Activated naive CD8-positive, alpha-beta T cell (primary cell): ENCODE data around the gene CMTR1.
"Not testable (repeated sequence)": the region's sequence is repeated elsewhere in the genome, so short reads cannot be mapped to it uniquely, and the experiment has no call there.

Source experiments
- H3K27ac Mint-ChIP-seq: one replicate; pipeline ENCODE4 v1.8.0; 2021; ENCODE audit warnings: mixed read lengths
- H3K27me3 Mint-ChIP-seq: one replicate; pipeline ENCODE4 v1.8.0; 2021; ENCODE audit warnings: mixed read lengths
- H3K36me3 Mint-ChIP-seq: one replicate; pipeline ENCODE4 v1.8.0; 2021; ENCODE audit warnings: mixed read lengths
- H3K4me1 Mint-ChIP-seq: one replicate; pipeline ENCODE4 v1.8.0; 2021; ENCODE audit warnings: low read depth, mixed read lengths
- H3K4me3 Mint-ChIP-seq: one replicate; pipeline ENCODE4 v1.8.0; 2021; ENCODE audit warnings: mild to moderate bottlenecking, mixed read lengths
- H3K9me3 Mint-ChIP-seq: one replicate; pipeline ENCODE4 v1.8.0; 2021; ENCODE audit warnings: low read depth, mixed read lengths

Gene CMTR1

DNA sequence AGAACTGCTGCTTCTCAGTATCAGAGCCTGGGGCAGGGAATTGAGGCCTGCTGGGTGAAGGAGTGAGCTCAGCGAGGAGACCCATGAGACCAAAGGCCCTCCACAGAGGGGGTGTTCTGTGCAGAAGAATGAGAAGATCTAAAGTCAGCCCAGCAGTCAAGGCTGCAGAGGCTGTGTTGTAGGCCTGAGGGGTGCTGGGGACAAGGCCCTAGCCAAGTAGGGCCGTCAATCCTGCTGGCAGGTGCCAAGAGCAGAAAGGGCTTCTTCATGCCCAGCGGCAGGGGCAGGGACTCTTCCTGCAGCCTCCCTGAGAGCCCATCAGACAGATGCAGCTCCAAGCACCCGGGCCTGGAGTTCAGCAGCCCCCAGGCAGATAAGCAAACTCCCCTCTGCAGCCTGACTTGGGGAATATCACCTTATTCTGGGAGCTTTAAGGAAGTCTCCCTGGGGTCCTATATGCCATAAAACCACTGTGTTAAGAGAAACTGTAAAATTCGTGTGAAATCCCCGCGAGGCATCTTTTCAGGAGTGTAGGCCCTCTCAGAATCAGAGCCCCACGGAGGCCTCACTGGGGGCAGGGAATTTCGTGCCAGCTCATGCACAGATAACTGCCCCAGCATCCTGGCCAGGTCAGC is 57.6 kb downstream of the CMTR1 start:
- no peaks in the 10 kb centered on the region for H3K27me3 Mint-ChIP-seq
- no peak overlapping the region for H3K4me3 Mint-ChIP-seq
- H3K9me3 Mint-ChIP-seq, result no peaks in the 10 kb centered on the region
- H3K27ac Mint-ChIP-seq, result peak overlapping the region; percentile 89
- peaks cover 5% of the 10 kb centered on the region for H3K36me3 Mint-ChIP-seq
- H3K4me1 Mint-ChIP-seq, result peaks cover 69% of the 10 kb centered on the region

DNA sequence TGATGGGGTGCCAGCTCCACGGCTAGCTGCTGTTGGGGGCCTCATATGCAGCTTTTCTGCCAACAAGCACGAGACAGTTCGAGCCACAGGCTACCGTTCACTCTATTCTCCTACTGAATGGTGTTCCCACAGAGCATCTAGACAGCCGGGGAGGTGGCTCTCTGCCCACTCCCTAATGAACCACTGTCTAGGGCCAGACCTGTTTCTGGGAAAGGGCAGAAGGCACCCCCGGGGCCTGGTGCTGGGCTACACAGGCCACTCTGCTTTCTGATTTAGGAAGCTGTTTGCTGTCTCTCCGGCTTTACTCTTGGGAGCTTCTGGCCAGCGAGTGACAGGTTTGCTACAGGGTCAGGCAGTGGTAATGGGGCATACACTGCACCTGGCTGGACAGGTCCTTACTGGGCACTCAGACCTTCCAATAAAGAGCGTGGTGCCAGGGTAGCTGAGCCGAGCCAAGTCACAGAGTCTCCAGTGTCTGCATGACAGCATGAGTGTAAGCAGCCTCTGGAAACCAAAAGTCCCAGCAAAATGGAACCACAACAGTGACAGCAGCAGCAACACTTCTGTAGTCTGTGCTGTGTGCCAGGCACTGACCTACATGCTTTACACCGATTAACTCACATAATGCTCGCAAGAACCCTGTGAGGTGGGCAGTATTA is 58.3 kb downstream of the CMTR1 start:
- peak overlapping the region; percentile 3 for H3K4me3 Mint-ChIP-seq
- peaks cover 73% of the 10 kb centered on the region for H3K4me1 Mint-ChIP-seq

DNA sequence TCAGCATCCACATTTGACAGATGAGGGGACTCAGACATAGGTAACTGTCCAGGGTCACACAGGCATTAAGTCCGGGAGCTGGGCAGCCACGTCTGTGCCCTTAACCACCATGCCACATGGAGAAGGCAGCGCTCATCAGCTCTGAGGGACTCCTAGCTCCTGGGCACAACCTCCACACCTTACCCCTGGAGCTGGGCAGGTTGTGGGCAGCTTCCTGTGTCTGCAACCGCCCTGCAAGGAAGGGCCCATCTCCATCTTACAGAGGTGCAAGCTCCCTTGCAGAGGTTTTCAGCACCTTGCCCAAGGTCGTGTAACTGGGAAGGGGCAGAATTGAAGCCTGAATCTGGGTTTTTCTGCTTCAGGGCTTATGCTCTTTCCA is 58.8 kb downstream of the CMTR1 start:
- peaks cover 6% of the 10 kb centered on the region for H3K36me3 Mint-ChIP-seq
- peak overlapping the region; percentile 3 for H3K4me3 Mint-ChIP-seq
- no peaks in the 10 kb centered on the region for H3K9me3 Mint-ChIP-seq
- H3K4me1 Mint-ChIP-seq, result peaks cover 78% of the 10 kb centered on the region
- H3K27me3 Mint-ChIP-seq, result no peaks in the 10 kb centered on the region
- H3K27ac Mint-ChIP-seq, result peak overlapping the region; percentile 81

More for the DNA sequence above, 58.3 kb downstream of the CMTR1 start:
- Mint-ChIP-seq H3K27ac (peak overlapping the region; percentile 81), H3K36me3 (peaks cover 5% of the 10 kb centered on the region), H3K27me3 (no peaks in the 10 kb centered on the region), H3K9me3 (no peaks in the 10 kb centered on the region)

DNA sequence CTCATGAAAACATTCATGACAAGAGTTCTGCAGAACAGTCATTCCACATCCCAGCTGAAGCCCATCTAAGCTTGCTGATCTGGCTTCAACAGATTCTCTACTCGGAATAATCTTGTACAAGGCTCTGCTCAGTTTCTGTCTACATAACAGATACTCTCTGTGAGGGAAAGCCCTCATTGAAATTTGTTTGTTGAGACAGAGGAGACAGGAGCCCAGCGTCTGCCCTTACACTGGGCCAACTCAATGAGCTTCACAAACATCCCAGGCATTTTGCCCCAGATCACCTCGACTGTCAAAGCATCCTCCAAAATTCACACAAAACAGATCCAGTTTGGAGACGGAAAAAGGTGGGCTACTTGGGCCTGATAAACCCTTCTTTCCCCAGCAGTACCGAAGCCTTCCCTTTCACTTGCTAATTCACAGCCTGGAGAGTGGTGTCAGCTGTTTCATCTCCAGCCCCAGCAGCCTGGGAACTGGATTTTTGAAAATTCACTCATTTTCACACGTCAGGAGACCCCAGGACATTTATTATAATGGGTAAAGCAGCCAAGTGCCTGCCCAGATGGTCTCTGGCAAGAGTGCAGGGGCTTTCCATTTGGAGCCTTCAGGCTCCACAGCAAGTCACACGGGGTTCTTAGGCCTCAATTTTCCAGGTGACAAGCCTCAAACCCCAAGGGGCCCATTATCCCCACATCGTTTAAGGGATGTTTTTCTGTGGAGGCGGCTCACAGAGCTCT is 59.4 kb downstream of the CMTR1 start:
- Mint-ChIP-seq H3K27ac (peak overlapping the region; percentile 68), H3K36me3 (peaks cover 6% of the 10 kb centered on the region), H3K9me3 (no peaks in the 10 kb centered on the region), H3K4me1 (peaks cover 81% of the 10 kb centered on the region), H3K27me3 (no peaks in the 10 kb centered on the region), H3K4me3 (no peak overlapping the region)

DNA sequence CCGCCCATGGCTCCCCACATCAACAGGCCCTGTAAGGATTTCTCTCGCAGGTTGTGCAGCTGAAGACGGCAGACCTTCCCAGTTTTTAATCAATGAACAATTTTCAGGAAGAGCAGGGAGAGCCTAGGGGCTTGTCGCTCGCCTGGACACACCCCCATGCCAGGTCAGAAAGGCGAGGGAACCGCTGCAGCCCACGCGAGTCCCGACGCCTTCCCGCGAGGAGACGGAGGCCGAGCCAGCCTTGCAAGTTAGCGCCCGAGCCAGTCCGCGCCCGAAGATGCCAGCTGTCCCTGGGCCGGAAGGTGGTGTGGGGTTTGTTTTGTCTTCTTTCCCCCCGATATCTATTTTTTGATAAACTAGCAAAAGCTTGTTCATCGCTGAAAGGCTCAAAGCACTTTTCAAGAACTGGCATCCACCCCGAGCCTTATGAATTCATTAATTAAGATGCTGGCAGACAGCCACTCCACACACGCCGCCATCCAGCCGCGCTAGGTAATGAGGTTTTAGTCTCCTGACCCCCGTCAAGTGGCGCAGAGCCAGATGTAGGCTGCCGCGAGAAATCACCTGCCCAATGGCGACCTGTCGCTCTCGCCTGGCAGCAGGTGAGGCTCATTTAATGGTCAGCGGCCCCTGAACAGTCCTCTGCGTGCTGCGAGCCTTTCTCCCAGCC is 60.1 kb downstream of the CMTR1 start:
- H3K4me3 Mint-ChIP-seq, result no peak overlapping the region
- H3K27ac Mint-ChIP-seq, result peak overlapping the region; percentile 68

DNA sequence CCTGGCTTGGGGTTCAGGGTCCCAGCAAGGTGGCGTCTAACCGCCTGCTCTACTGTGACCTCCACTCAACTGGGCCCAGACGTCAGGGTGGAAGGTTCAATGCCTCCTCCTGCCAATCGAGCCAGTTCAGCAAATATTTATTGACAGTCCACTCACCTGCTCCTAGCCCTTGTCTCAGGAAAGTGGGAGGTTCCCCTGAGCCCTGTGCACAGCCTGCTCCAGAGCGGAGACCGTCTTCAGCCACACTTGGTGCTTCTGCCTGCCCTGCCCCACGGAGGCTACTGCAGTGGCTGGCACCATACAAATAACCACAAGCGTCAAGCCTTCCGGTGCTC is 60.6 kb downstream of the CMTR1 start:
- Mint-ChIP-seq H3K36me3 (peaks cover 4% of the 10 kb centered on the region), H3K27me3 (no peaks in the 10 kb centered on the region), H3K4me1 (peaks cover 80% of the 10 kb centered on the region), H3K9me3 (no peaks in the 10 kb centered on the region), H3K27ac (no peak overlapping the region), H3K4me3 (no peak overlapping the region)

More for the DNA sequence above, 60.1 kb downstream of the CMTR1 start:
- Mint-ChIP-seq H3K36me3 (peaks cover 6% of the 10 kb centered on the region), H3K4me1 (peaks cover 81% of the 10 kb centered on the region), H3K9me3 (no peaks in the 10 kb centered on the region), H3K27me3 (no peaks in the 10 kb centered on the region)

- Mint-ChIP-seq H3K27ac (peak overlapping the region; percentile 93), H3K4me3 (peak overlapping the region; percentile 72), H3K9me3 (no peaks in the 10 kb centered on the region), H3K4me1 (peaks cover 82% of the 10 kb centered on the region), H3K27me3 (no peaks in the 10 kb centered on the region), H3K36me3 (peaks cover 4% of the 10 kb centered on the region)
Measured at GRCh38 chr6:37495244-37495934, 62.4 kb downstream of the CMTR1 start.

- peak overlapping the region; percentile 41 for H3K27ac Mint-ChIP-seq
- H3K27me3 Mint-ChIP-seq, result no peaks in the 10 kb centered on the region
- peaks cover 80% of the 10 kb centered on the region for H3K4me1 Mint-ChIP-seq
- no peaks in the 10 kb centered on the region for H3K9me3 Mint-ChIP-seq
- peaks cover 4% of the 10 kb centered on the region for H3K36me3 Mint-ChIP-seq
- peak overlapping the region; percentile 21 for H3K4me3 Mint-ChIP-seq
Measured at GRCh38 chr6:37496951-37497885, 64.2 kb downstream of the CMTR1 start.

DNA sequence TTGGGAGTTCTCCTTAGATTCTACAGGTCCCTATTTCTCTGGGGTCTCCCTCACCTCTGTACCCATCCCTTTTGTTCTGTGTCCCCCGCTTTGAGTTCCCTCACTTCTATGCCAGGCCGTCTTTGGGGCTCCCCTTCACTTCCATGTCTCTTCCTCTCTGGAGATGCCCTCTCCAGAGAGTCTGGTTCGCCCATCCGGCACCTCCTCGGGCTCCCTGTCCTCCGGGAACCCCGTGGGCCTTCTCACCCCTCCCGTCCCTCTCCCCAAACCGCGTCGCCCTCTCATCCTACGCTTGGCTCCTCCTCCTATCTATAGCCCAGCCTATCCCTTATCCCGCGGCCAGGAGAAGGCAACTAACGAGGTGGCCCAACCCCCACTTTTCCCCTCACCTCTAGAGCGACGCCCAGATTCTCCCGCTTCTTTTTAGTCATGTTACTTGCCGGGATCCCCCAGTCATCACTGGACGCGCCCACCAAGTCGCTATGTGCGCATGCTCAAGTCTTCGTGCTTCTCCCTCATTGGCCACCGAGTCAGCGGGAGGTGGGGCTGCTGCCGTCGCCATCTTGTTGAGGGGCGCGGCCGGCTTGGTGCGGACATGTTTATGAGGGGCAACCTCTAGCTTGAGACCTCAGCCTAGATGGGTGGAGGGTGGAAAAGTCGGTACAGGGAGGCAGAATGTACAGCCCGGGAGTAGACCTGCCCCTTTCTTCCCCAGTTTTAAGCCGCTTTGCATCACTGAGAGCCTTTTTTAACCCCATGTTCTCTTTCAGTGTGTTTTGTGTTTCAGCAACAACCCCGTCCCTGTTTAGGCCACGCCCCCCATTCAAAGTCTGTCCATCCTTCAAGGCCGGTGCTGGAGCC is 66.6 kb downstream of the CMTR1 start, which contains the start of gene CCDC167:
TSS of gene CCDC167 (minus strand) at position 461 of the 861 bp plus-strand sequence. CDS start at position 431, 30 bp downstream.
- peaks cover 4% of the 10 kb centered on the region for H3K36me3 Mint-ChIP-seq
- peak within 1 kb of the TSS; percentile 98 for H3K27ac Mint-ChIP-seq
- H3K4me3 Mint-ChIP-seq, result peak within 1 kb of the TSS; percentile 99
- H3K9me3 Mint-ChIP-seq, result no peaks in the 10 kb centered on the region
- no peaks in the 10 kb centered on the region for H3K27me3 Mint-ChIP-seq
- H3K4me1 Mint-ChIP-seq, result peaks cover 87% of the 10 kb centered on the region

DNA sequence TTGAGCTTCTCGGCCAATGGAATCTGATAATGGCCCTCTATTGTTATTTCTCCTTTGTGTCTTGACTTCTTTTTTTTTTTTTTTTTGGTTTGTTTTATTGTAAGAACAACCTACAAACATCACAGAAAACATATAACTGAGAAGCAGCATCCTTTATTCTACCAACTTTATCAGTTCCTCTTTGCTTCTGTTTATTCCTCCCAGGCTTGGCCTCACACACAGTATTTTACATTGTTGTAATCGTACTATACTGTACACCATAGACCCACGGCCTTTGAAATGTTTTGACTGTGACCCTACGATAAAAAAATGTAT is 67.2 kb downstream of the CMTR1 start:
- no peaks in the 10 kb centered on the region for H3K9me3 Mint-ChIP-seq
- H3K4me1 Mint-ChIP-seq, result peaks cover 87% of the 10 kb centered on the region
- peak overlapping the region; percentile 98 for H3K27ac Mint-ChIP-seq
- no peaks in the 10 kb centered on the region for H3K27me3 Mint-ChIP-seq
- peaks cover 2% of the 10 kb centered on the region for H3K36me3 Mint-ChIP-seq
- peak overlapping the region; percentile 99 for H3K4me3 Mint-ChIP-seq

DNA sequence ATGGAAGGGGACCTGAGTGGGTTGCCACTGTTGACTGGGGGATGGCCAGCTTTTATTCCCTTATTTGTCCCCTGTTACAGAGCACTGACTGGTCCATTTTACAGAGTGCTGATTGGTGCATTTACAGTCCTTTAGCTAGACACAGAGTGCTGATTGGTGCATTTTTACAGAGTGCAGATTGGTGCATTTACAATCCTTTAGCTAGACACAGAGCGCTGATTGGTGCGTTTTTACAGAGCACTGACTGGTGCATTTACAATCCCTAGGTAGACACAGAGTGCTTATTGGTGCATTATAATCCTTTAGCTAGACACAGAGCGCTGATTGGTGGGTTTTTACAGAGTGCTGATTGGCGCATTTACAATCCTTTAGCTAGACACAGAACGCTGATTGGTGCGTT is 67.9 kb downstream of the CMTR1 start:
- Mint-ChIP-seq H3K27ac (peak overlapping the region; percentile 50), H3K4me3 (peak overlapping the region; percentile 9), H3K4me1 (peaks cover 87% of the 10 kb centered on the region)
- not testable (repeated sequence) for H3K36me3 Mint-ChIP-seq, H3K9me3 Mint-ChIP-seq, H3K27me3 Mint-ChIP-seq

- H3K27ac Mint-ChIP-seq, result peak overlapping the region; percentile 94
- H3K4me1 Mint-ChIP-seq, result peaks cover 88% of the 10 kb centered on the region
- peaks cover under 1% of the 10 kb centered on the region for H3K36me3 Mint-ChIP-seq
- peak overlapping the region; percentile 66 for H3K4me3 Mint-ChIP-seq
- H3K27me3 Mint-ChIP-seq, result no peaks in the 10 kb centered on the region
- no peaks in the 10 kb centered on the region for H3K9me3 Mint-ChIP-seq
Measured at GRCh38 chr6:37501632-37502491, 68.8 kb downstream of the CMTR1 start.
